Hepatocyte (in vitro differentiated cells): ENCODE results near the gene CCDC89.

ENCODE experiments used
- EZH2 ChIP-seq: fragments of 200-600 bp; sonication (generic); IDR thresholded peaks from 2 replicates; pipeline ENCODE4 v1.6.1; 2016; ENCODE audit warnings: antibody characterized with exemption, mild to moderate bottlenecking, borderline replicate concordance
- TF ChIP-seq, protein P1 (sequence below): fragments of 200-600 bp; sonication (generic); IDR thresholded peaks from 2 replicates; pipeline ENCODE4 v1.5.1; 2016; ENCODE audit warnings: antibody characterized with exemption, mild to moderate bottlenecking; ENCODE audit not compliant: poor library complexity

- TF ChIP-seq, protein P1, sequence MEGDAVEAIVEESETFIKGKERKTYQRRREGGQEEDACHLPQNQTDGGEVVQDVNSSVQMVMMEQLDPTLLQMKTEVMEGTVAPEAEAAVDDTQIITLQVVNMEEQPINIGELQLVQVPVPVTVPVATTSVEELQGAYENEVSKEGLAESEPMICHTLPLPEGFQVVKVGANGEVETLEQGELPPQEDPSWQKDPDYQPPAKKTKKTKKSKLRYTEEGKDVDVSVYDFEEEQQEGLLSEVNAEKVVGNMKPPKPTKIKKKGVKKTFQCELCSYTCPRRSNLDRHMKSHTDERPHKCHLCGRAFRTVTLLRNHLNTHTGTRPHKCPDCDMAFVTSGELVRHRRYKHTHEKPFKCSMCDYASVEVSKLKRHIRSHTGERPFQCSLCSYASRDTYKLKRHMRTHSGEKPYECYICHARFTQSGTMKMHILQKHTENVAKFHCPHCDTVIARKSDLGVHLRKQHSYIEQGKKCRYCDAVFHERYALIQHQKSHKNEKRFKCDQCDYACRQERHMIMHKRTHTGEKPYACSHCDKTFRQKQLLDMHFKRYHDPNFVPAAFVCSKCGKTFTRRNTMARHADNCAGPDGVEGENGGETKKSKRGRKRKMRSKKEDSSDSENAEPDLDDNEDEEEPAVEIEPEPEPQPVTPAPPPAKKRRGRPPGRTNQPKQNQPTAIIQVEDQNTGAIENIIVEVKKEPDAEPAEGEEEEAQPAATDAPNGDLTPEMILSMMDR: no peak
- no peak for TF ChIP-seq EZH2
These were observed 23.9 kb downstream of the CCDC89 start for GRCh38 chr11:85661972-85662664.
